Mucosa of stomach (tissue), 1 donor: ENCODE results near the gene ALK.

Experiments used
- H3K27me3 ChIP-seq: one replicate; pipeline ENCODE4 v1.7.0; 2013; ENCODE audit warnings: mild to moderate bottlenecking, low read length; ENCODE audit not compliant: control insufficient read depth, insufficient read depth
- H3K36me3 ChIP-seq: one replicate; pipeline ENCODE4 v1.7.0; 2013; ENCODE audit warnings: low read length; ENCODE audit not compliant: control insufficient read depth, insufficient read depth
- H3K4me1 ChIP-seq: one replicate; pipeline ENCODE4 v1.7.0; 2013; ENCODE audit warnings: mild to moderate bottlenecking, low read length; ENCODE audit not compliant: control insufficient read depth, insufficient read depth
- H3K4me3 ChIP-seq: one replicate; pipeline ENCODE4 v1.7.0; 2013; ENCODE audit warnings: low read length
- H3K9ac ChIP-seq: one replicate; pipeline ENCODE4 v1.7.0; 2013; ENCODE audit warnings: mild to moderate bottlenecking, low read length, moderate library complexity
- H3K9me3 ChIP-seq: one replicate; pipeline ENCODE4 v1.7.0; 2013; ENCODE audit warnings: mild to moderate bottlenecking, low read length, moderate library complexity; ENCODE audit not compliant: control insufficient read depth
- donor health status: Pancreatic carcinoma.

The ALK gene

DNA sequence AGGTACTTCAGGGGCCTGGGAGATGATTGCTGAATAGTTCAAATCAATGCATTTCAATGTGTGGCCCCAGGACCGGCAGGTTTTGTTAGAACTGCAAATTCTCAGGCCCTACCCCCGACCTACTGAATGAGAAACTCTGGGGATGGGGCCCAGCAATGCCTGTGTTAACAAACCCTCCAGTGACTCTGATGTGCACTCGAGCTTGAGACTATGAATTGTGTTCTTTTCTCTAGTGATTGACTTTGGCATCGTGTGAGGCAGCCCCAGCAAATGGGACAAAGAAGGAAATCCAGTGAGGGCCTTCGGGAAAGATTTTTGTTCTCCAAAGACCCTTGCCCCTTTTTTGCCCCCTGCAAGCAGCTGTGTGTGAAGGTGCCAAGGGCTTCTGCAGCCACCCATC is 22.4 kb downstream of the ALK start:
- Histone ChIP-seq H3K27me3 (peaks cover 6% of the 10 kb centered on the region), H3K9me3 (no peaks in the 10 kb centered on the region), H3K9ac (no peak overlapping the region), H3K4me3 (no peak overlapping the region), H3K4me1 (no peaks in the 10 kb centered on the region), H3K36me3 (no peaks in the 10 kb centered on the region)

DNA sequence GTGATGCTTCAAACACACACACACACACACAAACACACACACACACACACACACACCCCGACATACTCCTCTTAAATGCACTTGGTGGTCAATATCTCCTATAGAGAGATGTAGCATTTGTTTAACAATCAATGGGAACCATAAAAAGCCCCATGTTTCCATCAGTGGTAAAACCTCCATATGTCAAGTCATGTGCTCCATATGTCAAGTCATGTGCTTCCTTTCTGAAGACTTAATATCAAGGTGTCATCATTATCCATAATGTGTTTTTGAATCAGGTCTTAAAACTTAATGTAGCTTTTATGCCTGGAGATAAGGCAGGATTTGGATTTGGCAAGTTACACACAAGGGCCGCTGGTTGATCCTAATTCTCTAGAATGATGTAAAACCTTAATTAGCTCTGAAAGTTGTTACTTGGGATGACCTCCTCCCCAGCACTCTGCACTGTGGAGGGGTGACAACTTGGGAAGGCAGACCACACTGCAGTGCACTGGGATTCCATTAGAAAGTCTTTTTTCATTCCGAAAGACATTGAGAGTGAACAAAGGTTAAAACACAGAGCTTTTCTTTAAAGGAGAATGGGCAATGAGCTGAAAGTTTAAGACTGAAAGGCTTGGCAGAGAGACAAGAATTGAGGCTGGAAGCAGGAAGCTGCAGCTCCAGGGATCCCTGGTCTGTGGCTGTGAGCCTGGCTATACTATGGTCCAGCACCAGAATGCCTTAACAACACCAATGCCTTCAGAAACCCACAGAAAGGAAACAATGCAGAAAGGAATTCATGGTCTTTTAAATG is 26.4 kb downstream of the ALK start:
- H3K27me3 ChIP-seq: no peaks in the 10 kb centered on the region

DNA sequence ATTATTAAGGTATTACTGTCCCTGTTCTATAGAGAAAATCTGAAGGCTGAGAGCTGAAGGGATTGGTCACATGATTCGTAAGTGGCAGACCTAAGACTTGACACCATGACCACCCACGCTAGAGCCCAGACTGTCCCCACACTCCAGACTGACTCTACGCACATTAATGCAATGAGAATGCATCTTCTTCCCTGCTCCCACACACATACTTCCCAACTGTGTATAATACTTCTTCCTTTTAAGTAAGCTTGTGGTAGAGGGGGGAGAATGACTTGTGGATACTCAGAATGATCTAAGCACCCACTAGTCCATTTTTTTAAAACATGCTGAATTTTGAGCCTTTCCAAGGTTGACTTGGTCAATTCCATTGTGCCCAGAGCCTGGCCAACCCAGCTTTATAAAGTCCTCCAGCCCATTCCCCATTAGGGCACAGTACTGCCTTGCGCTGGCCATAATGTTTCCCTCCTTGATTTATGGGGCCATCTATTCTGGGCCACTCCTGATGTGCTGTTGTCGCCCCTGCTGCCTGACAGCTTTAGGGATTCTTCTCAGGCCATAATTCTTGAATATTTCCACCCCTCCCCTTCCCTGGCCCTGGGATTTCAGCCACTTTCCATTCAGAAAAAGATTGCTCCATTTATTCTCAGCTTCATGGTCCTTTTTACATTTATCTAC is 28.7 kb downstream of the ALK start:
- H3K9me3 ChIP-seq: no peaks in the 10 kb centered on the region
- no peaks in the 10 kb centered on the region for H3K27me3 ChIP-seq
- H3K9ac ChIP-seq: no peak overlapping the region
- H3K4me1 ChIP-seq: no peaks in the 10 kb centered on the region
- H3K36me3 ChIP-seq: no peaks in the 10 kb centered on the region
- no peak overlapping the region for H3K4me3 ChIP-seq

More for the DNA sequence above, 26.4 kb downstream of the ALK start:
- Histone ChIP-seq H3K4me3 (no peak overlapping the region), H3K9ac (no peak overlapping the region), H3K9me3 (no peaks in the 10 kb centered on the region), H3K4me1 (no peaks in the 10 kb centered on the region), H3K36me3 (no peaks in the 10 kb centered on the region)

DNA sequence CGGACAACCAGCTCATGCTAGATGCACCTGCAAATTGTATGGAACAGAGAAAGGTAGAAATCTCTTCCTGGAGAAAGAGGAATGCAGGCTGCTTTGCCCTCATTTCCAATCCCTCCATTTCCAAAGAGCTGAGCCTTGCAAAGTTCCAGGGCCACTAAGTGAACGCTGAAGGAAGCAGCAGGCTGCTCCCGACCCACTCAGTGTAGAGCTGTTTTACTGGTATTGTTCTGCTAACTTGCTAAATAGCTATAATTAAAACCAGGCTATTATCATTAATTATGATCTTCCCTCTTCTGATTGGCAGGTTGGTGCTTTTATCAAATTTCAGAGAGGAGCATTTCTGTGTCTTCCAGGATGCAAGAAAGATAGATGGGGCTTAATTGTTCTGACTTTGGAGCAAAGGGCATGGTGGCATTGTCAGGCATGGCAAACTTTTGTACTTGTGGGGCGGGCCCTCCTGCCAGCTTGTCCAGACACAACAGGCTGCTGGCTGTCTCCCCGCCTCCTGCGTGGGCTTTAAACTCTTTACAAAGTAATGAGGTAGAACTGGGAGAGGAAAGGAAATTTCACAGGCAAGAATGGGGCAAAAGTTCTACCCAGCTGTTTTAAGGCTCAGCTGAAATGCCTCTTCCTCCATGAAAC is 40.2 kb downstream of the ALK start:
- no peaks in the 10 kb centered on the region for H3K9me3 ChIP-seq
- H3K4me1 ChIP-seq: no peaks in the 10 kb centered on the region
- no peaks in the 10 kb centered on the region for H3K27me3 ChIP-seq
- H3K9ac ChIP-seq: no peak overlapping the region
- no peaks in the 10 kb centered on the region for H3K36me3 ChIP-seq
- H3K4me3 ChIP-seq: no peak overlapping the region

DNA sequence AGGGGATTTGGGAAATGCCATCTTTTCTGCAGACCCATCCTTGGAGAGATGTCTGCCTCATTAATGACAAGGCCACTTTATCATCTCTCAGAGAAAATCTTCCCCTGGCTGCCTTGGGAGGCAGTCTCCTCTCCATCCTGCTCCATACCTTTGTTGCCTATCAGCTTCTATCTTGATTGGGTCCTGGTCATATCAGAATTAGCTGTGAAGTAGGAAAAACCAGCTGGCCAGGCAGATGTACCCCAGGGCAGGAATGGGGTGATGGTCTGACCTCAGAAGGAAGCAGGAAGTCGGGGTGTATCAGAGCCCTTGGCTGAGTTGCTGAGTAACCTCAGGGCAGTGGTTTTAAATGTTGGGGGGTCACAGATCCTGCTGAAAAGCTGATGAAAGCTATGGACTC is 41.3 kb downstream of the ALK start:
- no peaks in the 10 kb centered on the region for H3K27me3 ChIP-seq
- H3K9ac ChIP-seq: no peak overlapping the region
- no peaks in the 10 kb centered on the region for H3K36me3 ChIP-seq
- no peaks in the 10 kb centered on the region for H3K4me1 ChIP-seq
- no peak overlapping the region for H3K4me3 ChIP-seq
- H3K9me3 ChIP-seq: no peaks in the 10 kb centered on the region

DNA sequence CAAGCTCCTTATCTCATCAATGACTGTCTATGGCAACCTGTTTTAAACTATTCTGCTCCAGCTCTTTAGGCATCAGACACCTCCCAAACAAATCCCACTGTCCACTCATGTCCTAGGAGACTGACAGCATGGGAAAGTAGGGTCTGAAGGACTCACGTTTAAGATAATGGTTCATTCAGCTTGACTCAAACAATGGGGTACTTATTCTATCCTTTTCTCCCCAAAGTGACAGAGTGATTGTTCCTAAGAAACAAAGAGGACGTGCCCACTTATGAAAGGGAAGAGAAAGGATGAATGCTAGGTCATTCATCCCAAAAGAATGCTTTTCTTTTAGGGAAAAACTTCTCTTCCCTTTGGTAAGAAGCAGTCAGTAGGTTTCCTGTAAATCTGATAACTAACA is 41.9 kb downstream of the ALK start:
- H3K9ac ChIP-seq: no peak overlapping the region
- H3K4me3 ChIP-seq: no peak overlapping the region
- no peaks in the 10 kb centered on the region for H3K36me3 ChIP-seq
- no peaks in the 10 kb centered on the region for H3K27me3 ChIP-seq
- H3K9me3 ChIP-seq: no peaks in the 10 kb centered on the region
- H3K4me1 ChIP-seq: no peaks in the 10 kb centered on the region

DNA sequence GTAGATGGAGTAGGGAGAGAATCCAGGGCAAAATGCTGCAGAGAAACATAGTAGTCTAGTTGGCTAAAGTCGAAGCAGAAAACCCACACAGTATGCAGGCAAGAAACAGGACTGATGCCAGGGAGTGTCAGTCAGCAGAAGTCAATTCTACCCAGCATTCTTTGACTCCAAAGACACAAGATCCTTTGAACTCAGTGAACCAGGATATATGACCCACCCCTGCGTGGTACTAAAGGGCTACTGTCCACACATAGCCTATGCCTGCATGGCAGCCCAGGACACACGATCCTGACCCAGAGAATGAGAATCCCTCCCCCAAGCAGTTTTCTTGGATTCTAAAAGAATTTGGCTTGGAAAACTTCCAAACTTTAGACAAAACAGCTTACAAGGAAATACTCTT is 42.5 kb downstream of the ALK start:
- no peak overlapping the region for H3K9ac ChIP-seq
- H3K4me1 ChIP-seq: no peaks in the 10 kb centered on the region
- no peaks in the 10 kb centered on the region for H3K36me3 ChIP-seq
- H3K4me3 ChIP-seq: no peak overlapping the region
- H3K27me3 ChIP-seq: no peaks in the 10 kb centered on the region
- no peaks in the 10 kb centered on the region for H3K9me3 ChIP-seq

DNA sequence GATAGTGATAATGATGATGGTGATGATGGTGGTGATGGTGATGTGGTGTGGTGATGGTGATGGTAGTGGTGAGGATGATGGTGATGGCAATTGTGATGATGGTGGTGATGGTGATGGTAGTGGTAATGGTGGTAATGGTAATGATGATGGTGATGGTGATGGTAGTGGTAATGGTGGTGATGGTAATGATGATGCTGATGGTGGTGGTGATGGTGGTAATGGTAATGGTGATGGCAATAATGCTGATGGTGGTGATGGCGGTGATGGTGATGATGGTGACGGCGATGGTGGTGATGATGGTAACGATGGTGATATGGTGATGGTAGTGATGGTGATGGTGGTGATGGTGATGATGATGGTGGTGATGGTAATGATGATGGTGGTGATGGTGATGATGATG is 45.0 kb downstream of the ALK start:
- H3K9ac ChIP-seq: no peak overlapping the region
- H3K36me3 ChIP-seq: no peaks in the 10 kb centered on the region
- H3K4me1 ChIP-seq: no peaks in the 10 kb centered on the region
- no peaks in the 10 kb centered on the region for H3K9me3 ChIP-seq
- H3K27me3 ChIP-seq: no peaks in the 10 kb centered on the region
- H3K4me3 ChIP-seq: no peak overlapping the region

DNA sequence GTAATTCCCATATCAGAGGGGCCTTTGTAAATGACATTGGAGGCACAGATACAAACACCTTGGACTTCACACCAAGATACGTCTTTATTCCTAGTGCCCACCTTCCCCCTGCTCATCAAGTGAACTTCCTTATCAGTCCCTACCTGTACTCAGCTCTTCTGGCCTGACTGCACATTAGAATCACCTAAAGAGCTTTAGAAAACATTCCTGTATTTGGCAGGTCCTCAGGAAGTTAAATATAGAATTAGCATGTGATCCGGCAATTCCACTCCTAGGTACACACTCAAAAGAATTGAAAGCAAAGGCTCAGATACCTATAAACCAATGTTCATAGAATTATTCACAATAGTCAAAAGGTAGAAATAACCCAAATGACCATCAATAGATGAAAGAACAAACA is 46.6 kb downstream of the ALK start:
- H3K9me3 ChIP-seq: no peaks in the 10 kb centered on the region
- no peaks in the 10 kb centered on the region for H3K4me1 ChIP-seq
- no peaks in the 10 kb centered on the region for H3K36me3 ChIP-seq
- H3K4me3 ChIP-seq: no peak overlapping the region
- no peak overlapping the region for H3K9ac ChIP-seq
- no peaks in the 10 kb centered on the region for H3K27me3 ChIP-seq

DNA sequence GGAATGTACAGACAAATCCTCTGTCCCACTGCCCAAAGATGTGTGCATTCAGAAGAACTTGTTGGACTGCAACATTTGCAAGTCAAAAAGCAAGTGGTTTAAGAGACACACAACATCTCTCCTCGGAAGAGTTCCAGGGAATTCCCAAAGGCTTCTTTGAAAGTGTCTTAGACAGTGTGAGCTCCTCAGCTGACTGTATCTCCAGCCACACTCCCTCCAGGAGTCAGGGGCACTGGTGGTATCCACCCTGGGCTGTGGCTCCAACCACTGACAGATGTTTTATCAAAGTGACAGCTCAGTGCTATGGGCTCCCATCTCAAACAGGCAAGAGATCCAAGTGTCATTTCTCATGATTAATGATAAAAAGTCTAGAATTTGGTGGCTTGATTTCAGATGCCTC is 48.5 kb downstream of the ALK start:
- Histone ChIP-seq H3K4me1 (no peaks in the 10 kb centered on the region), H3K4me3 (no peak overlapping the region), H3K9ac (no peak overlapping the region)

DNA sequence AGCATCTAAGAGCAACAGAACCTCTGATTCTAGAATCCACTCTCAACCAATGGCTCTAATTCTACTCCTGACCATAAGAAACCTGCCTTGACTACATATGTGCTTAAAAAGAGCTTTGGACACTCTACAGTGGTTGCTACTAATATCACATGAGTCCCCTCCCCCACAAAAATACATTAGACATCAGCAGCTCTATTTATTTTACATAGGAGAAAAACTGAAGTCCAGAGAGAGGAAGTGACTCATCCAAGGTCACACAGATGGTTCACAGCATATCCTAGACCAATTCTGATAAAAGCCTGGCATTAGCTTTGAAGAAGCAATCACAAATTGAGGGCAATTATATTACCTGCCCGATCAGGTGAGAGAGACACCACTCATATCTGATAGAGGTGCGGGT is 49.8 kb downstream of the ALK start:
- Histone ChIP-seq H3K9ac (no peak overlapping the region), H3K27me3 (no peaks in the 10 kb centered on the region), H3K4me1 (no peaks in the 10 kb centered on the region), H3K9me3 (no peaks in the 10 kb centered on the region), H3K36me3 (no peaks in the 10 kb centered on the region), H3K4me3 (no peak overlapping the region)

More for the DNA sequence above, 48.5 kb downstream of the ALK start:
- no peaks in the 10 kb centered on the region for H3K27me3 ChIP-seq
- H3K9me3 ChIP-seq: no peaks in the 10 kb centered on the region
- H3K36me3 ChIP-seq: no peaks in the 10 kb centered on the region

DNA sequence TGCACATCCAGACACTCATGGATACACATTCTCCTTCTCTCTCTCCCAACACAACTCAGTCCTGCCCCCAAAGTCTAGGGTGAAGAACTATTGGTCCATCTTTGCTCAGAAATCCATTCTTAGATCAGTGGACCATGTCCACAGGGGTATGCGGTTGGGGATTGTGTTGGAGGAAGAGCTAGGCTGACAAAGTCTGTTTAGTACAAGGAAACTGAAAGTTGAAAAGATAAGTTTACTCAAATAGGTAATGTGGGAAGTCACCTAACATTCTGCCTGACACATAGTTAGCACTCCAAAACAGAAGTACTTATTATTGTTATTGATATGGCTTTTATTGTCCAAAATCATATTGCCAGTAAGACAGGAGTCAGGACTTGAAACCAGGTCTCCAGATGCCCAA is 55.9 kb downstream of the ALK start:
- Histone ChIP-seq H3K9ac (no peak overlapping the region), H3K4me1 (no peaks in the 10 kb centered on the region), H3K4me3 (no peak overlapping the region), H3K27me3 (no peaks in the 10 kb centered on the region), H3K9me3 (no peaks in the 10 kb centered on the region), H3K36me3 (no peaks in the 10 kb centered on the region)
